K562 (cell line): ENCODE measurements around the gene PRRT1. TPM values are rescaled to one million over a fixed set of nuclear protein-coding genes. Genes with fewer than 3 reads are reported as not detected.

ENCODE experiments used
- COPS2 ChIP-seq: fragments of 450-650 bp; conservative IDR thresholded peaks from 2 replicates; pipeline ENCODE4 v1.6.1; 2016; ENCODE audit warnings: mild to moderate bottlenecking, moderate library complexity
- CREB3 ChIP-seq: fragments of 450-650 bp; conservative IDR thresholded peaks from 2 replicates; pipeline ENCODE4 v1.6.1; 2016; ENCODE audit warnings: missing genetic modification characterization, low read depth, mild to moderate bottlenecking, missing compliant biosample characterization, moderate library complexity
- CREB3L1 ChIP-seq: fragments of 450-650 bp; IDR thresholded peaks from 2 replicates; pipeline ENCODE4 v1.6.1; 2014; ENCODE audit warnings: low read depth, mild to moderate bottlenecking, moderate library complexity, borderline replicate concordance
- JUND ChIP-seq, 2 experiments: IDR thresholded peaks; 2 replicates in 1 of 2; 3 replicates in 1 of 2; pipeline ENCODE4 v1.6.1; 2011; ENCODE audit warnings: borderline replicate concordance in 2 of 2, low read depth in 2 of 2, low read length in 2 of 2, improper control_type of control experiment in 1 of 2, missing biosample characterization in 1 of 2, missing genetic modification characterization in 1 of 2, missing genetic modification reagents in 1 of 2
- KLF10 ChIP-seq: fragments of 250-450 bp; sonication (Bioruptor Pico); IDR thresholded peaks from 2 replicates; pipeline ENCODE4 v1.6.1; 2021; ENCODE audit warnings: matching md5 sums
- KLF6 ChIP-seq: fragments of 250-450 bp; sonication (Bioruptor Pico); IDR thresholded peaks from 2 replicates; pipeline ENCODE4 v1.4.0; 2020; ENCODE audit warnings: mild to moderate bottlenecking, moderate library complexity, borderline replicate concordance
- MNT ChIP-seq, 2 experiments: fragments of 450-650 bp; conservative IDR thresholded peaks; 2 replicates each; pipeline ENCODE4 v1.6.1; 2017; ENCODE audit warnings: mild to moderate bottlenecking in 2 of 2, moderate library complexity in 2 of 2
- NCOA4 ChIP-seq: fragments of 450-650 bp; IDR thresholded peaks from 2 replicates; pipeline ENCODE4 v1.6.1; 2018; ENCODE audit warnings: mild to moderate bottlenecking; ENCODE audit not compliant: partially characterized antibody
- NFYB ChIP-seq: IDR thresholded peaks from 2 replicates; pipeline ENCODE4 v1.6.1; 2011; ENCODE audit warnings: mild to moderate bottlenecking, moderate library complexity; ENCODE audit not compliant: insufficient read length; ENCODE audit errors: extremely low read depth
- POLR2H ChIP-seq: IDR thresholded peaks from 2 replicates; pipeline ENCODE4 v1.6.1; 2016; ENCODE audit warnings: missing genetic modification characterization, low read depth, mild to moderate bottlenecking, control low read depth, missing compliant biosample characterization, moderate library complexity
- RCOR1 ChIP-seq, 2 experiments: IDR thresholded peaks; 2 replicates each; pipeline ENCODE4 v1.6.1; 2012; ENCODE audit warnings: low read depth in 2 of 2, low read length in 2 of 2, borderline replicate concordance in 1 of 2, improper control_type of control experiment in 1 of 2
- SRSF1 ChIP-seq: fragments of 200-400 bp; formaldehyde crosslinking; IDR thresholded peaks from 2 replicates; pipeline ENCODE4 v1.6.1; 2017; ENCODE audit warnings: mild to moderate bottlenecking, low read depth, low read length, moderate library complexity
- TFAM ChIP-seq: fragments of 250-450 bp; sonication (Bioruptor Pico); conservative IDR thresholded peaks from 2 replicates; pipeline ENCODE4 v1.5.0; 2021; ENCODE audit warnings: mild to moderate bottlenecking, moderate library complexity
- ZNF184 ChIP-seq: sonication (generic); formaldehyde crosslinking; IDR thresholded peaks from 2 replicates; pipeline ENCODE4 v1.5.0; 2020; ENCODE audit warnings: missing genetic modification reagents
- ZNF316 ChIP-seq: fragments of 450-650 bp; IDR thresholded peaks from 2 replicates; pipeline ENCODE4 v1.6.1; 2016
- polyA plus RNA-seq, 8 experiments: library from polyadenylated mRNA; depleted of rRNA in 4 of 8; stranded (reverse) in 5 of 8; unstranded in 3 of 8; fragments of >200 nt; fragmentation: Nextera tagmentation in 2 of 8; fragmentation: Illumina TruSeq in 1 of 8; extraction: Ambion mirVana in 2 of 8; extraction: Trizol in 1 of 8; gene quantifications; 2 replicates each; pipeline versions ENCODE4 v1.2.1 to v1.2.3, GENCODE V29; 2011 to 2014; ENCODE audit warnings: inconsistent platforms in 1 of 8, missing spikeins in 1 of 8
- total RNA-seq, 7 experiments: library from RNA; depleted of rRNA in 6 of 7; stranded (reverse); fragments of >200 nt in 6 of 7; fragmentation: Illumina TruSeq in 2 of 7; extraction: Trizol in 2 of 7; gene quantifications; 2 replicates each; pipeline versions ENCODE4 v1.2.1 to v1.2.3, GENCODE V29; 2011 to 2021; ENCODE audit warnings: low replicate concordance in 1 of 7
- TF ChIP-seq, protein P1 (sequence below): fragments of 450-650 bp; formaldehyde crosslinking; IDR thresholded peaks from 2 replicates; pipeline ENCODE4 v1.4.0; 2022; ENCODE audit warnings: missing genetic modification characterization
- TF ChIP-seq, protein P2 (sequence below), 2 experiments: IDR thresholded peaks in 1 of 2; conservative IDR thresholded peaks in 1 of 2; 2 replicates each; pipeline ENCODE4 v1.6.1; 2016; ENCODE audit warnings: low read depth in 2 of 2, mild to moderate bottlenecking in 1 of 2, missing compliant biosample characterization in 1 of 2, missing genetic modification characterization in 1 of 2, moderate library complexity in 1 of 2

Gene PRRT1
- total and polyA plus RNA-seq, 9 of the 15 experiments (the other 6 are each of a cell fraction or from before 2014, with no cell fraction given), result 0.14 to 3.5 (median 0.41) TPM

DNA sequence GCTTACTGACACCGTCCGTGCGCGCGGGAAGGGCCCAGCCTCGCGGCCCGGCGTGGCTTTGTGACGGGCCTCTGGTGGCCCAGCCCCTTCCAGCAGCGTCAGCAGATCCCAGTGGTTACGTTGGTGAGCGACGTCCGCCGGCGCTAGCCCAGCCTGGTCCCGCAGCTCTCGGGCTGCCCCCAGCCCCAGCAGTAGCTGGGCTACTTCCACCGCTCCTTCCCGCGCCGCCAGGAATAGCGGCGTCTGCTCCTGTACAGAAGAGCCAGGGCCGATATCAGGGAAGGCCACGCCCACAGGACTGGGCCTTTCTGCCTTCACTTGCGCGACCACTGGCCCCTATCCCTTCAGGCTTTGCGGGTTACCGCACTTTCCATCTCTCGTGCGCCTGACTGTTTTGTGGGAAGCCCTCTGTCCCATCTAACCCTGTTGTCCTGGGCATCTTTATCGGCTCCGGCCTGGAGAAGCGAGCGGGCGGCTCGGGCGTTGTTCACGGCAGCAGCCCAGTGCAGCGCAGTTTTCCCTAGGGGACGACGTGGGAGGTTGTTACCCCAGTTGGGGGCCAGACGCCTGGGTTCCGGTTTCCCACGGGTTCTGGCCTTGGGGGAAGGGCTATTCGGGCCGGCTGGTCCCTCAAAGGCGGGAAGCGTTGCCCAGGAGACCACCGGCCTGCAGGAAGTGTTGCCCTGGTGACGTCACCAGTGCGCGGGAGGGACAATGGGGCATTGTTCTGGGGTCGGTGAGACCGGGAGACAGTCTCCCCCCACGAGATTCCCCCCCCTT is 44.4 kb upstream of the PRRT1 start (continued):
- no peak for TF ChIP-seq KLF10 (CRISPR knock-in tag)
- TF ChIP-seq, protein P1, sequence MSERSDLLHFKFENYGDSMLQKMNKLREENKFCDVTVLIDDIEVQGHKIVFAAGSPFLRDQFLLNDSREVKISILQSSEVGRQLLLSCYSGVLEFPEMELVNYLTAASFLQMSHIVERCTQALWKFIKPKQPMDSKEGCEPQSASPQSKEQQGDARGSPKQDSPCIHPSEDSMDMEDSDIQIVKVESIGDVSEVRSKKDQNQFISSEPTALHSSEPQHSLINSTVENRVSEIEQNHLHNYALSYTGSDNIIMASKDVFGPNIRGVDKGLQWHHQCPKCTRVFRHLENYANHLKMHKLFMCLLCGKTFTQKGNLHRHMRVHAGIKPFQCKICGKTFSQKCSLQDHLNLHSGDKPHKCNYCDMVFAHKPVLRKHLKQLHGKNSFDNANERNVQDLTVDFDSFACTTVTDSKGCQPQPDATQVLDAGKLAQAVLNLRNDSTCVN (CRISPR knock-in tag), result no peak
- TF ChIP-seq, protein P2, sequence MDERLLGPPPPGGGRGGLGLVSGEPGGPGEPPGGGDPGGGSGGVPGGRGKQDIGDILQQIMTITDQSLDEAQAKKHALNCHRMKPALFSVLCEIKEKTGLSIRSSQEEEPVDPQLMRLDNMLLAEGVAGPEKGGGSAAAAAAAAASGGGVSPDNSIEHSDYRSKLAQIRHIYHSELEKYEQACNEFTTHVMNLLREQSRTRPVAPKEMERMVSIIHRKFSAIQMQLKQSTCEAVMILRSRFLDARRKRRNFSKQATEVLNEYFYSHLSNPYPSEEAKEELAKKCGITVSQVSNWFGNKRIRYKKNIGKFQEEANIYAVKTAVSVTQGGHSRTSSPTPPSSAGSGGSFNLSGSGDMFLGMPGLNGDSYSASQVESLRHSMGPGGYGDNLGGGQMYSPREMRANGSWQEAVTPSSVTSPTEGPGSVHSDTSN (CRISPR knock-in tag; IDR thresholded peaks at IDR 0.05; ENCODE audit: low read depth), result 0 out of 2 replicates have a peak, but pooled peaks have one; percentile 37
- TF ChIP-seq, protein P2 (tag; conservative IDR thresholded peaks at IDR 0.05; ENCODE audit: low read depth), result no peak
- no peak for TF ChIP-seq NFYB
- peak; percentile 74; the same call in 1 of the 2 replicates for TF ChIP-seq CREB3L1
- TF ChIP-seq KLF6 (CRISPR knock-in tag), result no peak
- peak; percentile 86 for TF ChIP-seq POLR2H (tag)
- peak; percentile 99 for TF ChIP-seq ZNF316
- TF ChIP-seq JUND (IDR thresholded peaks at IDR 0.05; ENCODE audit: borderline replicate concordance, low read depth, low read length), result peak; percentile 95
- peak; percentile 89 for TF ChIP-seq JUND (tag; IDR thresholded peaks at IDR 0.05; ENCODE audit: borderline replicate concordance, low read depth, low read length)
- no peak for TF ChIP-seq ZNF184 (CRISPR knock-in tag)
- peak in 1 of 2 experiments; percentile 1; a peak in 2 of 4 replicates for TF ChIP-seq RCOR1 (IDR thresholded peaks at IDR 0.05; ENCODE audit: borderline replicate concordance in 1 of 2, low read depth in 2 of 2, low read length in 2 of 2)
- no peak for TF ChIP-seq TFAM (CRISPR knock-in tag)
- peak; percentile 83 for TF ChIP-seq CREB3
- TF ChIP-seq NCOA4, result no peak
- peak in 1 of 2 experiments; percentile 96; a peak in 3 of 4 replicates for TF ChIP-seq MNT (conservative IDR thresholded peaks at IDR 0.05)
- TF ChIP-seq SRSF1, result 0 out of 2 replicates have a peak, but pooled peaks have one; percentile 57
- no peak for TF ChIP-seq COPS2
